ENCODE measurements around the gene ETV4.

The ETV4 gene

GRCh38 chr17:43572368-43572980 lies 26.3 kb upstream of the ETV4 start:
- no peak for DNase-seq (ENCODE audit: low read depth in 2 of 2)

- DNase-seq (ENCODE audit: low read depth in 2 of 2): no peak
Measured at GRCh38 chr17:43570518-43570928, 24.4 kb upstream of the ETV4 start.

- DNase-seq (ENCODE audit: low read depth in 2 of 2): no peak
Measured at GRCh38 chr17:43568506-43569082, 22.5 kb upstream of the ETV4 start.

- no peak for DNase-seq (ENCODE audit: low read depth in 2 of 2)
Measured at GRCh38 chr17:43563600-43564594, 17.8 kb upstream of the ETV4 start.

- DNase-seq (ENCODE audit: low read depth in 2 of 2): no peak
Measured at GRCh38 chr17:43562679-43563599, 16.8 kb upstream of the ETV4 start.

DNA sequence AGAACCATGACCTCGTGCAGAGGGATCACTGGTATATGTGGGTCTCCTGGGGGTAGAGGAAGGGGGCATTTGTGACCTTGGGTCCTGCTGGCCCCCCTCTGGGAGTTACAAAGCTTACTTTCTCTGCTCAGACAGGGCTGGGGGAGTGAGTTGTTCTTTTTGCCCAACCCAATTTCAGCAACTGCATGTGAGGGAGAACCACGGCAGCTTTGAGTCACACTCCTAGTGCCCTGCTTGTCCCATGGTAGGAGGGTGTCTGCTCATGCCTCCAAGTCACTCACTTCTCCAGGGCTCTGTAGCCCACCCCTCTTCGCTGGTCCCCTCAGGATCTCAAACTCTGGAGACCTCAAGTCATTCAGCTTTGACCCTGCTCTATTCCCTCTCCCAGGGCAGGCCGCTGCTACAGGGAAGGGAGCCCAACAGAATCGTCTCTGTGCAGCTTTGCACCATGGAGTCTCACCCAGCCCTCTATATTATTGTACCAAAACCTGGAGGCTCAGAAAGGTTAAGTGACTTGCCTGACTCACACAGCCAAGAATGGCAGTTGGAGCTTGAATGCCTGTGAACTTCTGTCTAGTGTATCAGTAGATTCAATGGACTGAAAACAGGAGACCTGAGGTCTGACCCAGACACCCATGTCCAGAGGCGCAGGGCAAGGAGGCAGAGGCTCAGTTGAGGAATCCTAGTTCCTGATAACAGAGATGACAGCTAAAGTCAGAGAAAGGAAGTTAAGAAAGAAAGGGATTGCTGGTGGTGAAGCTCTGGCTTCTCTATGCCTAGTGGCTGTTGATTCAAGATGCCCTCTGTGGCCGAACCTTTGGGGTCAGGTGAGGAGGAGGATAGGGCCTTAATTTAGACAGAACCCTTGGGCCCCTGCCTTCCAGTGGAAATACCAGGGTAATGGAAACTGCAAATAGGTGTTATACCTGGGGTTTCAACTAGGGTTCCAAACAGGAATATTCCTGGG lies 14.6 kb upstream of the ETV4 start:
- no peak for DNase-seq (ENCODE audit: low read depth in 2 of 2)

DNA sequence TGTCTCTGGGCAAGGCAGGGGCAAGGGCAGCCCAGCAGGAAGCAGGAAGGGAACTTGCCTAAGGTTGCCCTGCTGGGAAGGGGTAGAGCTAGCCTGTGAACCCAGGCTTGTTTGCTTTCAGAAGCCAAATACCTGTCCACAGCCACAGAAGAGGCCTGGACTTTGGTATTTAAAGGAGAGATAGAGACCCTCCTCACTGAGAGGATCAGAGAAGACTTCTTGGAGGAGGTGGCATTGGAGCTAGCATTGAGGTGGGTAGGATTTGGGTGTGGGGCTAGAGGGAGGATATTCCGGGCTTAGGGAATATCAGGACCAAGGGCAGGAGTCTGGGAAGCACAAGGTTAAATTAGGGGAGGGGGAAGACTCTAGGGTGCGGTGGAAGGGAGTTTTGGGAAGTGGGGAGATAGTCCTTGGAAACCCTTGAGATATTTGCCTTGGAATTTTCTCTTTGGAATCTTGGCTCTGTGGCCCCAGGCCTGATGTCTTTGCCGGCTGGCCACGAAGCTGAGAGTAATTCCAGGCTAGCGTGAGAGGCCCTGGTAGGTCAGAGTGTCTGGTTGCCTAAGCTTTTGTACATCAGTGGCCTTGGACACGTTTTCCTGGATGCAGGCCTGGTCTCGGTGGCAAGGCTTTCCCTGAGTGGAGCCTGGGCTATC lies 13.1 kb upstream of the ETV4 start:
- no peak for DNase-seq (ENCODE audit: low read depth in 2 of 2)

- no peak for DNase-seq (ENCODE audit: low read depth in 2 of 2)
Measured at GRCh38 chr17:43558805-43559160, 12.6 kb upstream of the ETV4 start.

DNA sequence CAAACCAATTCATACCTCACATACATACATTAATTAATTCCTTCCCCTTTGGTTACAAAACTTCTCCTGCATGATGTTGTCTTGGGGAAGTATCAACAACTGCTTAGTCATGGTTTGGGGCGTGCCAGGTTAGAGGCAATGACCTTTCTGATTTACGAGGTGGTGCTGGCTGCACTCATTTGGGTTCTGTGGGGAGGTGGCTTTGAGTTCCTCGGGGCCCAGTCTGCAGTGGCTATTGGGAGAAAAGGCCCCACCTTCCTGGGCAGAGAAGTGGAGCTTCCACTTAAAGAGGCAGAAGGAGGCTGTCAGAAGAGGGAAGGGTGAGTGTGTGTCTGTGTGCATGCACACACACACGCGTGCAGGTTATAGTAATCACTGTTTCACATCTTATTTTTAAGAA lies 10.2 kb upstream of the ETV4 start:
- DNase-seq (ENCODE audit: low read depth in 2 of 2): no peak

DNA sequence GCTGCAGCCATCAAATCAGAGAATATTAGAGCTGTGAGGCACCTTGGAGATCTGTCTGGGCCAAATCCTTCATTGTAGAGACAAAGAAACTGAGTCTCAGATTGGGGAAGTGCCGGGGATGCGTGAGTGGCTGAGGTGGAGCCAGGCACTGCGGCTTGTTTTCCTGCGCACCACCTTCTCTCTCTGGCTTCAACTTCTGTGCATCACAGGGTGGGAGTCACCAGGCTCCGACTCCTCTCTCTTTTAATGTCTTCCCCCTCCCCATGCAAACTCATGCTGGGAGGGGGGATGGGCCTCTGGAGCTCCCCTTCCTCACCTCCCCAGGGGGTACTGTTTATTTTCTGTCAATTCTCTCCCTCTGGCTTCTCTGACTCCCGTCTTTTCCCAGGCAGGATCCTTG lies 8.7 kb upstream of the ETV4 start:
- no peak for DNase-seq (ENCODE audit: low read depth in 2 of 2)

GRCh38 chr17:43553573-43553972 lies 7.4 kb upstream of the ETV4 start:
- no peak for DNase-seq (ENCODE audit: low read depth in 2 of 2)

GRCh38 chr17:43552229-43552837 lies 6.2 kb upstream of the ETV4 start:
- no peak for DNase-seq (ENCODE audit: low read depth in 2 of 2)

DNA sequence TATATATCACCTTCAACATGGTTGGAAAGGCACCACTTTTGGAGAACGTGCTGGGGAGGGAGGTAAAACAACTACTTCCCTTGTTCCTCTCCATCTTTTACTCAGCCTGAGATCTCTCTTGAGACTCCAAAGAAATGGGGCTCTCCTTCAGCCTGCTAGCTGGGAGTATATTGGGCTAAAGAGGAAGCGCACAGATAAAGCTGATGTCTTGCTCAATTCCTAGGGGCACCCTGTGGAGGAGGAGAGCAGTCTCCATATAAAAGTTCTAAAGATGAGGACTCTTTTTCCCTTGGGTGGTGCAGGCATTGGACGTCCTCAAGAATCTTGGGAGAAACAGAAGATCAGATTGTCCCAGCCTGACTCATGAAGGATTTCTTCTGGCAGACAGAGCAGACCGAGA lies 4.6 kb upstream of the ETV4 start:
- DNase-seq (ENCODE audit: low read depth in 2 of 2): no peak

DNA sequence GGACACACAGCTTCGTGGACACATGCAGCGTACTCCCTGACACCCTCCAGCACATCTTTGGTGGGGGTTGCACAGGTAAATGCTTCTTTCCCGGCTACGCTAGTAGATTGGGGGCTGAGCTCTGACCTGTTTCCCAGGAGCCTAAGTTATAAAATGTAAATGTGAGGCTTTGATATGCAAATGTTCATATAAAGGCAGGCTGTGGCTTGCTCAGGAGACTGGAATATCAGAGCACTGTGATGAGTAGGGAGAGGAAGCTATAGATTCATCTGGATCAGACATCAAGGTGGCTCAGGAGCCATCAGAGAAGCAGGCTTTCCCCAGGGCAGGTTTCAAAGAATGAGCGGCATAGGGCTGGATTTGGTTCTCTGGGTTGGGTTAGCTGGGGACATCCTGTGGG lies 3.4 kb upstream of the ETV4 start:
- no peak for DNase-seq (ENCODE audit: low read depth in 2 of 2)

DNA sequence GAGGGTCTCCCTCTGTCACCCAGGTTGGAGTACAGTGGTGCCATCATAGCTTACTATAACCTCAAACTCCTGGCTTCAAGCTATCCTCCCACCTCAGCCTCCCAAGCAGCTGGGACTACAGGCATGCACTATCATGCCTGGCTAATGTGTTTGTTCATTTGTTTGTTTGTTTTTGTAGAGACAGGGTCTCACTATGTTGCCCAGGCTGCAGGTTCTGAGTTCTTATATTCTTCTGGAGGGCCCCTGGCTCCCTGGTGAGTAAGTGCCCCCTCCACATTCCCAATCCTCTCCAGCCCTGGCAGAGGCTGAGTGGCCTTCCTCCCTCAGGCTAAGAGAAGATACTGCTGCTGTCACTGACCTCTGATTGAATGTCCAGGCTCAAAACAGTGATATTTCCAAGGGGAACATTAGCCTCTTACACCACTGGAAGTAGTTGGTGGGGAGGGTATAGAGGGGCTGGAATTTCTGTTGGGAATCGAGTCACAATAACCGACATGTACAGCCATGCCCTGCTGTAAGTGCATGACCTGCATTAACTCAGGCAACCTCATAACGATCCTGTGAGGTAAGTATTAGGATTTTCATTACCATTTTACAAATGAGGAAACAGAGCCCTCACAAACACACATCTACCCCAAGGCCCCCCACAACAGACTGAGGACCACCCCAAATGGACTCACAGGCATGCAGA lies 2.7 kb upstream of the ETV4 start:
- no peak for DNase-seq (ENCODE audit: low read depth in 2 of 2)

GRCh38 chr17:43547659-43548256 lies 1.6 kb upstream of the ETV4 start:
- no peak for DNase-seq (ENCODE audit: low read depth in 2 of 2)

DNA sequence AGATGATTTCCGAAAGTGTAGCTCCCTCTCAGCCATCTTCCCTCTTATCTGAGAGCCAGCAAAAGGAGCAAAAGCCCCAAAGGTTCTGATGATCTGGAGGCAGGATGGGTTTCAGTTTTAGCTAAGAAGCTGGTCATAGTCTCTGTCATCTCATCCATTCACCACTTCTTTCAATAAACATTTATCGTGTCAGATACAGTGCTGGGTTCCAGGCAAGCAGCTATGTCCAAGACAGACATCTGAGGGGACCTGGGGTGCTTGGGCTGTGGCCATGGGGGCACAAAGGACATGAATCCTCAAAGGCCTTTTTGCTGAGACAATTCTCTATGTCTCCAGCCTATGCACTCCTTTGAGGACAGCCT lies 1.0 kb upstream of the ETV4 start:
- no peak for DNase-seq (ENCODE audit: low read depth in 2 of 2)

DNA sequence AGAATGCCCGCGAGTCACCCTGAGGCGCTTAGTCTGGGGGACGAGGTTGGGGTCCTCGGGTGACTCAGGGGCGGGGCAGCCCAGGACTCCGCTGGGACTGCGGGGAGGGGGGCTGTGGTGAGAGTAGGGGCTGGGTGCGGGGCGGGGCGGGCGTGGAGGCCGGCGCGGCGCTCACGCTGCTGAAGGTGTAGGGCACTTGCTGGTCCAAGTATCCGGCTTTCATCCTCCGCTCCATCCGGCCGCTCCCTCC lies 832 bp downstream of the ETV4 start:
- peak in 1 of 2 donors; percentile 15 for DNase-seq (ENCODE audit: low read depth in 2 of 2)
